Keratinocyte (primary cell): ENCODE data around the gene SLC39A1. TPM values are rescaled to one million over a fixed set of nuclear protein-coding genes. Genes with fewer than 3 reads are reported as not detected.

Experiments
- DNase-seq: peaks from one replicate; pipeline ENCODE4 v3.0.0-alpha.2; 2011; ENCODE audit warnings: low read depth, missing footprints, low spot score
- FAIRE-seq: peaks from 2 replicates; lab custom pipeline; 2011; peaks lifted over from hg19 to GRCh38; lab: Jason Lieb, UNC
- H2AFZ ChIP-seq: 2 replicates; pipeline ENCODE4 v1.6.0; 2012; ENCODE audit warnings: low read length, control low read depth, inconsistent platforms; ENCODE audit not compliant: control insufficient read depth
- H3K27ac ChIP-seq: 2 replicates; pipeline ENCODE4 v1.5.1; 2011; ENCODE audit warnings: low read length; ENCODE audit not compliant: control insufficient read depth, insufficient read depth
- H3K27me3 ChIP-seq: 3 replicates; pipeline ENCODE4 v1.6.0; 2011; ENCODE audit warnings: low read length; ENCODE audit not compliant: control insufficient read depth, insufficient read depth; ENCODE audit errors: extremely low read depth
- H3K36me3 ChIP-seq, 2 experiments: 2 replicates in 1 of 2; 3 replicates in 1 of 2; pipeline ENCODE4 v1.5.1; 2011; ENCODE audit warnings: low read length in 2 of 2, mild to moderate bottlenecking in 1 of 2; ENCODE audit not compliant: control insufficient read depth in 2 of 2, insufficient read depth in 2 of 2; ENCODE audit errors: extremely low read depth in 1 of 2
- H3K4me1 ChIP-seq: 3 replicates; pipeline ENCODE4 v1.5.1; 2011; ENCODE audit warnings: low read length; ENCODE audit not compliant: control insufficient read depth, insufficient read depth; ENCODE audit errors: extremely low read depth
- H3K4me2 ChIP-seq: 3 replicates; pipeline ENCODE4 v1.6.0; 2011; ENCODE audit warnings: low read depth, low read length; ENCODE audit not compliant: control insufficient read depth, insufficient read depth; ENCODE audit errors: extremely low read depth
- H3K4me3 ChIP-seq, 3 experiments: fragments of 200-600 bp in 1 of 3; sonication (generic) in 1 of 3; 2 replicates in 2 of 3; 3 replicates in 1 of 3; pipeline ENCODE4 v1.5.1; 2011 to 2016; ENCODE audit warnings: low read length in 3 of 3, mild to moderate bottlenecking in 3 of 3, control low read depth in 2 of 3, inconsistent platforms in 1 of 3, low read depth in 1 of 3, mixed read lengths in 1 of 3, mixed run types in 1 of 3, moderate library complexity in 1 of 3; ENCODE audit not compliant: control insufficient read depth in 2 of 3, insufficient read depth in 2 of 3; ENCODE audit errors: extremely low read depth in 1 of 3
- H3K79me2 ChIP-seq: 2 replicates; pipeline ENCODE4 v1.6.0; 2012; ENCODE audit warnings: low read length; ENCODE audit not compliant: control insufficient read depth, insufficient read depth
- H3K9ac ChIP-seq: 3 replicates; pipeline ENCODE4 v1.6.0; 2011; ENCODE audit warnings: low read length; ENCODE audit not compliant: control insufficient read depth, insufficient read depth; ENCODE audit errors: extremely low read depth
- H3K9me1 ChIP-seq: 3 replicates; pipeline ENCODE4 v1.6.0; 2011; ENCODE audit warnings: low read length; ENCODE audit not compliant: control insufficient read depth, insufficient read depth; ENCODE audit errors: extremely low read depth
- H3K9me3 ChIP-seq: 2 replicates; pipeline ENCODE4 v1.5.1; 2012; ENCODE audit warnings: low read depth, low read length; ENCODE audit not compliant: control insufficient read depth
- H4K20me1 ChIP-seq: 3 replicates; pipeline ENCODE4 v1.6.0; 2011; ENCODE audit warnings: low read length; ENCODE audit not compliant: control insufficient read depth, insufficient read depth; ENCODE audit errors: extremely low read depth
- CTCF ChIP-seq, 3 experiments: IDR thresholded peaks in 1 of 3; conservative IDR thresholded peaks in 1 of 3; optimal IDR thresholded peaks in 1 of 3; 2 replicates in 2 of 3; 3 replicates in 1 of 3; pipeline versions ENCODE3 to v1.5.1; 2011; ENCODE audit warnings: low read length in 3 of 3, mild to moderate bottlenecking in 3 of 3, moderate library complexity in 2 of 3, control low read depth in 1 of 3, inconsistent platforms in 1 of 3; ENCODE audit not compliant: insufficient read depth in 2 of 3; ENCODE audit errors: extremely low read depth in 1 of 3
- EZH2 ChIP-seq: IDR thresholded peaks from one replicate; pipeline ENCODE4 v1.6.1; 2012; ENCODE audit warnings: inconsistent platforms, mild to moderate bottlenecking, low read length, moderate library complexity
- dilution Hi-C: fragments of 300-500 bp; cut with MboI; formaldehyde crosslinking; loops from one replicate; pipeline ENCODE4 v1.7.0; 2020; ENCODE audit warnings: low sequenced_read_pairs; ENCODE audit not compliant: extremely low pct_ligation_motif_present
- polyA plus RNA-seq, 5 experiments: library from polyadenylated mRNA; depleted of rRNA in 3 of 5; stranded (reverse) in 3 of 5; stranded (forward) in 1 of 5; unstranded in 1 of 5; fragments of >200 nt; gene quantifications; 1 replicate in 1 of 5; 2 replicates in 3 of 5; 3 replicates in 1 of 5; pipeline versions ENCODE4 v1.2.1 to v1.2.3, GENCODE V29; 2011 to 2012; ENCODE audit warnings: missing spikeins in 2 of 5, low read depth in 1 of 5, low replicate concordance in 1 of 5

SLC39A1 gene
- polyA plus RNA-seq, 1 donor (not counting 4 experiments of a cell fraction or from before 2014, with no cell fraction given), result 68.4 TPM

GRCh38 chr1:153961421-153961820 is 1.9 kb downstream of the SLC39A1 start:
- Histone ChIP-seq H3K27ac (peak overlapping the region; percentile 95), H3K9ac (peak overlapping the region; percentile 89), H3K36me3 (peaks cover 3 to 22% of the 10 kb centered on the region in 2 experiments), H3K4me2 (peak overlapping the region; percentile 94), H2AFZ (no peak overlapping the region), H3K4me3 (peak overlapping the region in 2 of 3 experiments; percentile 69 to 96), H3K79me2 (peaks cover 42% of the 10 kb centered on the region), H4K20me1 (no peaks in the 10 kb centered on the region), H3K27me3 (no peaks in the 10 kb centered on the region), H3K4me1 (peaks cover 46% of the 10 kb centered on the region), H3K9me1 (no peaks in the 10 kb centered on the region), H3K9me3 (no peaks in the 10 kb centered on the region)
- DNase-seq (no peak), FAIRE-seq (no peak)
- dilution Hi-C loops, result no loop called here
- no peak for TF ChIP-seq CTCF (optimal IDR thresholded peaks at IDR 0.05 in 1 of 3, IDR thresholded peaks at IDR 0.05 in 1 of 3, conservative IDR thresholded peaks at IDR 0.05 in 1 of 3; ENCODE audit: extremely low read depth in 1 of 3, insufficient read depth in 2 of 3, low read length in 3 of 3)
- TF ChIP-seq EZH2, result no peak

GRCh38 chr1:153960206-153960605 is 3.1 kb downstream of the SLC39A1 start:
- Histone ChIP-seq H3K9me3 (no peaks in the 10 kb centered on the region), H3K27me3 (no peaks in the 10 kb centered on the region), H3K4me1 (peaks cover 41% of the 10 kb centered on the region), H3K4me3 (no peak overlapping the region), H4K20me1 (peaks cover 3% of the 10 kb centered on the region), H2AFZ (no peak overlapping the region), H3K27ac (no peak overlapping the region), H3K36me3 (peaks cover 3 to 25% of the 10 kb centered on the region in 2 experiments), H3K4me2 (no peak overlapping the region), H3K9me1 (no peaks in the 10 kb centered on the region), H3K9ac (no peak overlapping the region), H3K79me2 (peaks cover 54% of the 10 kb centered on the region)
- dilution Hi-C loops, result no loop called here
- no peak for TF ChIP-seq EZH2
- TF ChIP-seq CTCF (optimal IDR thresholded peaks at IDR 0.05 in 1 of 3, IDR thresholded peaks at IDR 0.05 in 1 of 3, conservative IDR thresholded peaks at IDR 0.05 in 1 of 3; ENCODE audit: extremely low read depth in 1 of 3, insufficient read depth in 2 of 3, low read length in 3 of 3), result no peak
- DNase-seq, result no peak
- FAIRE-seq, result no peak
